K562 (cell line): ENCODE results near the gene KLK8. TPM values are rescaled to one million over a fixed set of nuclear protein-coding genes. Genes with fewer than 3 reads are reported as not detected.

Experiments used
- ATAC-seq: fragments of 200-7000 bp; cut with Tn5 transposase; 3 replicates; pipeline ENCODE4 v1.9.1; 2020; ENCODE audit warnings: moderate library complexity
- BruUV-seq: library from RNA; stranded (reverse); fragments of 400-500 nt; replicated peaks from 2 replicates; lab custom pipeline; 2021; lab: Mats Ljungman, UMichigan
- CTCF ChIA-PET: fragments of 300-600 bp; formaldehyde crosslinking; extraction: SDS; loops from one replicate; lab custom pipeline; 2021; ENCODE audit warnings: low intra/inter-chr PET ratio; lab: Yijun Ruan, JAX
- POLR2A ChIA-PET: fragments of 300-600, 350-650 bp; sonication (Branson Sonifier 250); formaldehyde crosslinking; extraction: SDS; loops from one replicate; lab custom pipeline; 2021; ENCODE audit warnings: antibody characterized with exemption, inconsistent platforms; lab: Yijun Ruan, JAX
- DNase-seq, 4 experiments: peaks; one replicate each; pipeline versions ENCODE4 v3.0.0 to v3.0.0-alpha.2; 2011 to 2018; ENCODE audit warnings: low spot score in 3 of 4, mixed read lengths in 3 of 4; ENCODE audit errors: extremely low read depth in 1 of 4
- FAIRE-seq: peaks from 2 replicates; lab custom pipeline; 2011; peaks lifted over from hg19 to GRCh38; lab: Jason Lieb, UNC
- H2AFZ ChIP-seq: 2 replicates; pipeline ENCODE4 v1.6.0; 2011; ENCODE audit warnings: low read depth, low read length, control low read depth, inconsistent platforms
- H3K27ac ChIP-seq: fragments of 200-600 bp; 3 replicates; pipeline ENCODE4 v1.8.0; 2011; ENCODE audit warnings: low read depth, mild to moderate bottlenecking, control low read depth, inconsistent platforms, low read length, moderate library complexity, mixed read lengths; ENCODE audit errors: extremely low read depth
- H3K27me3 ChIP-seq, 2 experiments: fragments of 300-600 bp in 1 of 2; 2 replicates in 1 of 2; 3 replicates in 1 of 2; pipeline versions ENCODE4 v1.6.0 to v1.8.0; 2011; ENCODE audit warnings: inconsistent platforms in 2 of 2, low read length in 2 of 2, mild to moderate bottlenecking in 1 of 2, mixed read lengths in 1 of 2, moderate library complexity in 1 of 2; ENCODE audit not compliant: control insufficient read depth in 2 of 2, insufficient read depth in 2 of 2
- H3K36me3 ChIP-seq: fragments of 300-600 bp; 3 replicates; pipeline ENCODE4 v1.8.0; 2011; ENCODE audit warnings: mild to moderate bottlenecking, low read length, inconsistent platforms; ENCODE audit not compliant: control insufficient read depth, insufficient read depth
- H3K4me1 ChIP-seq, 2 experiments: fragments of 200-600 bp in 1 of 2; replicated peaks in 1 of 2; 2 replicates in 1 of 2; 3 replicates in 1 of 2; pipeline versions ENCODE4 v1.5.1 to v1.8.0; 2011; ENCODE audit warnings: inconsistent platforms in 2 of 2, low read length in 2 of 2, mild to moderate bottlenecking in 1 of 2, mixed read lengths in 1 of 2, moderate library complexity in 1 of 2; ENCODE audit not compliant: control insufficient read depth in 2 of 2, insufficient read depth in 2 of 2
- H3K4me2 ChIP-seq: 2 replicates; pipeline ENCODE4 v1.6.1; 2011; ENCODE audit warnings: low read length, control low read depth, inconsistent platforms, mixed read lengths; ENCODE audit not compliant: insufficient read depth
- H3K4me3 ChIP-seq: fragments of 200-600 bp; sonication (generic), shearing (Covaris generic); 2 replicates; pipeline ENCODE4 v1.5.1; 2016; ENCODE audit warnings: control low read depth, inconsistent platforms
- H3K79me2 ChIP-seq: fragments of 200-600 bp; 3 replicates; pipeline ENCODE4 v1.8.0; 2011; ENCODE audit warnings: low read length, inconsistent platforms; ENCODE audit not compliant: control insufficient read depth, insufficient read depth
- H3K9ac ChIP-seq, 2 experiments: 2 replicates each; pipeline versions ENCODE4 v1.6.0 to v1.6.1; 2011; ENCODE audit warnings: low read depth in 2 of 2, low read length in 2 of 2, control low read depth in 1 of 2, inconsistent platforms in 1 of 2, mild to moderate bottlenecking in 1 of 2, mixed read lengths in 1 of 2; ENCODE audit not compliant: insufficient read depth in 1 of 2
- H3K9me1 ChIP-seq: one replicate; pipeline ENCODE4 v1.6.0; 2011; ENCODE audit warnings: inconsistent platforms, mild to moderate bottlenecking, low read length, moderate library complexity; ENCODE audit not compliant: control insufficient read depth, insufficient read depth
- H3K9me3 ChIP-seq: replicated peaks from 2 replicates; pipeline ENCODE4 v1.5.1; 2011; ENCODE audit warnings: low read depth, low read length, inconsistent platforms; ENCODE audit not compliant: control insufficient read depth, insufficient read depth
- H4K20me1 ChIP-seq: replicated peaks from 2 replicates; pipeline ENCODE4 v1.6.1; 2011; ENCODE audit warnings: low read length, inconsistent platforms, mixed read lengths; ENCODE audit not compliant: control insufficient read depth, insufficient read depth
- HDAC8 ChIP-seq: fragments of 450-650 bp; IDR thresholded peaks from 2 replicates; pipeline ENCODE4 v1.6.1; 2016; ENCODE audit warnings: mild to moderate bottlenecking, missing genetic modification characterization, moderate library complexity, missing compliant biosample characterization
- ZNF133 ChIP-seq: fragments of 250-450 bp; sonication (Bioruptor Pico); IDR thresholded peaks from 2 replicates; pipeline ENCODE4 v1.4.0; 2020; ENCODE audit warnings: mild to moderate bottlenecking
- WGBS: fragments of 100-300 bp; shearing (Covaris generic); methylation state at CpG from one replicate; pipeline ENCODE4 v1.1.6; 2016; ENCODE audit warnings: low coverage, mixed read lengths; ENCODE audit not compliant: insufficient coverage; ENCODE audit errors: missing lambda C conversion rate; 5-methylcytosine and 5-hydroxymethylcytosine counted together
- in situ Hi-C: fragments of 300-500 bp; cut with MboI; formaldehyde crosslinking; loops from 4 replicates; pipeline ENCODE4 v1.15.0; 2018; ENCODE audit warnings: inconsistent platforms, mixed read lengths
- intact Hi-C: fragments of 100-400 bp; cut with micrococcal nuclease; formaldehyde crosslinking; loops from 2 replicates; pipeline ENCODE4 v1.14.2; 2022
- polyA plus RNA-seq, 8 experiments: library from polyadenylated mRNA; depleted of rRNA in 4 of 8; stranded (reverse) in 5 of 8; unstranded in 3 of 8; fragments of >200 nt; fragmentation: Nextera tagmentation in 2 of 8; fragmentation: Illumina TruSeq in 1 of 8; extraction: Ambion mirVana in 2 of 8; extraction: Trizol in 1 of 8; gene quantifications; 2 replicates each; pipeline versions ENCODE4 v1.2.1 to v1.2.3, GENCODE V29; 2011 to 2014; ENCODE audit warnings: inconsistent platforms in 1 of 8, missing spikeins in 1 of 8
- total RNA-seq, 7 experiments: library from RNA; depleted of rRNA in 6 of 7; stranded (reverse); fragments of >200 nt in 6 of 7; fragmentation: Illumina TruSeq in 2 of 7; extraction: Trizol in 2 of 7; gene quantifications; 2 replicates each; pipeline versions ENCODE4 v1.2.1 to v1.2.3, GENCODE V29; 2011 to 2021; ENCODE audit warnings: low replicate concordance in 1 of 7
- TF ChIP-seq, protein P1 (sequence below): sonication (generic); formaldehyde crosslinking; IDR thresholded peaks from 2 replicates; pipeline ENCODE4 v1.8.0; 2022; ENCODE audit warnings: mild to moderate bottlenecking, missing genetic modification reagents, borderline replicate concordance

Gene KLK8
- total and polyA plus RNA-seq, 9 of the 15 experiments (the other 6 are each of a cell fraction or from before 2014, with no cell fraction given) = 0.37 to 1.7 (median 0.76) TPM

DNA sequence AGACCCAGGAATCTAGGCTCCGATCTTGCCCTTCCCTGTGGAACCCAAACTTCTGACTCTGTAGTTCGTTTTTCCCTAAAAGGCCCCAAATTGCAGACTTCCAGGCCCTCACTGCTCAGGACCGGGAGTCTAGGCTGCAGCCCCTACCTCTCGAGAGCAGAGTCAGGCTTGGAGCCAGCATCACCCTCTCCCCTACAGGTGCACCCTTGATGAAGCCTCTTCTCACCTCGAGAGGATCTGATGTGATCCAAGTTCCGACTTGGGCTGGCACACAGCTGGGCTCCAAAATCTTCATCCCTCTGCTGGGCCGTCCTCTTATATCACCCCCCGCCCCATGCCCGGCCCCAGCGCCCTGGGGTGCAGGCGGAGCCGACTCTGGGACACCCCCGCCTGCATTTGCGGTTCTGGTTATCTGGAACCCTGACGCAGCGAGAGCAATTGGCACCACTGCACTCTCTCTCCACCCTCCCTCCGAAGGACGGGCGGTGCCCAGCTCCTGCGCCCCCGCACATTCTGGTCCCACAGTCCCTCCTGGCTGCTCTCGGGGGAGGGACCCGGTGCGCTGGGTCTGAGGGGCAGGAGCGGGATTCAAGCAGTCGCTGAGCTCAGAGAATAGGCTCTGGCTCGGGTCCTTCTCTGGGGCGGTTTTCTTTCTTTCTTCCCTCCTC lies 17.6 kb downstream of the KLK8 start, which contains the start of gene KLK7 (continued):
- TF ChIP-seq, protein P1, sequence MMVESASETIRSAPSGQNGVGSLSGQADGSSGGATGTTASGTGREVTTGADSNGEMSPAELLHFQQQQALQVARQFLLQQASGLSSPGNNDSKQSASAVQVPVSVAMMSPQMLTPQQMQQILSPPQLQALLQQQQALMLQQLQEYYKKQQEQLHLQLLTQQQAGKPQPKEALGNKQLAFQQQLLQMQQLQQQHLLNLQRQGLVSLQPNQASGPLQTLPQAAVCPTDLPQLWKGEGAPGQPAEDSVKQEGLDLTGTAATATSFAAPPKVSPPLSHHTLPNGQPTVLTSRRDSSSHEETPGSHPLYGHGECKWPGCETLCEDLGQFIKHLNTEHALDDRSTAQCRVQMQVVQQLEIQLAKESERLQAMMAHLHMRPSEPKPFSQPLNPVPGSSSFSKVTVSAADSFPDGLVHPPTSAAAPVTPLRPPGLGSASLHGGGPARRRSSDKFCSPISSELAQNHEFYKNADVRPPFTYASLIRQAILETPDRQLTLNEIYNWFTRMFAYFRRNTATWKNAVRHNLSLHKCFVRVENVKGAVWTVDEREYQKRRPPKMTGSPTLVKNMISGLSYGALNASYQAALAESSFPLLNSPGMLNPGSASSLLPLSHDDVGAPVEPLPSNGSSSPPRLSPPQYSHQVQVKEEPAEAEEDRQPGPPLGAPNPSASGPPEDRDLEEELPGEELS = no peak
- TF ChIP-seq HDAC8 (tag) = no peak
- TF ChIP-seq, all 486 proteins: peak for 0

GRCh38 chr19:50982186-50982585 lies 19.2 kb downstream of the KLK8 start:
- Histone ChIP-seq H2AFZ (no peak overlapping the region), H3K9me1 (no peaks in the 10 kb centered on the region), H3K4me1 (peaks cover 0 to 3% of the 10 kb centered on the region in 2 experiments; a peak in 1 of 5 replicates), H3K27me3 (peaks cover 8 to 34% of the 10 kb centered on the region in 2 experiments; a peak in 3 of 5 replicates), H4K20me1 (no peaks in the 10 kb centered on the region), H3K27ac (no peak overlapping the region), H3K4me3 (no peak overlapping the region), H3K9me3 (no peaks in the 10 kb centered on the region), H3K36me3 (no peaks in the 10 kb centered on the region), H3K4me2 (no peak overlapping the region), H3K79me2 (no peaks in the 10 kb centered on the region), H3K9ac (no peak overlapping the region)
- DNase-seq (no peak), FAIRE-seq (no peak), ATAC-seq (no peak)
- ChIA-PET POLR2A (interaction anchor here (0.6 kb wide), 1 partner anchor 131 kb away, joined by 3 read pairs; no protein-coding TSS in a partner anchor), CTCF (no interaction called here)
- intact Hi-C loops (no loop called here), in situ Hi-C loops (no loop called here)
- TF ChIP-seq ZNF133 (CRISPR knock-in tag) = no peak
- no TSS peak for BruUV-seq
- 0% methylated on average over 3 of the region's 4 CpGs for WGBS
